ENCODE measurements around the gene TALDO1. TPM values are rescaled to one million over a fixed set of nuclear protein-coding genes. Genes with fewer than 3 reads are reported as not detected.

Gene TALDO1
- total RNA-seq, 1 experiment from 2014 or later = 137 TPM

GRCh38 chr11:724049-724777, 23.1 kb upstream of the TALDO1 start:
- no peak overlapping the region for H3K27ac Mint-ChIP-seq (ENCODE audit: low read depth, unreplicated experiment)
- CTCF ChIA-PET = interaction anchor here (0.6 to 3.6 kb wide), 7 partner anchors 12 to 72 kb away, joined by 3 to 18 read pairs (median 5); partner anchors contain the start of genes DEAF1 and TMEM80
- POLR2A ChIA-PET = interaction anchor here (0.6 to 1.3 kb wide), 4 partner anchors 17 to 29 kb away, joined by 3 to 5 read pairs (median 4); partner anchors contain the start of genes DEAF1 and TMEM80

GRCh38 chr11:724778-725386, 22.4 kb upstream of the TALDO1 start:
- peaks cover 9% of the 10 kb centered on the region for H3K4me1 Mint-ChIP-seq (ENCODE audit: insufficient read depth, unreplicated experiment)
- intact Hi-C loops (cut with micrococcal nuclease) = loop anchor here (10.0 kb wide), 1 partner anchor 160 kb away; the partner anchor contains the start of genes LMNTD2 and RASSF7
- ChIA-PET CTCF (interaction anchor here (0.9 to 3.6 kb wide), 5 partner anchors 13 to 29 kb away, joined by 4 to 18 read pairs (median 6); partner anchors contain the start of genes DEAF1, EPS8L2 and TMEM80), POLR2A (interaction anchor here (0.6 to 7.1 kb wide), 5 partner anchors 18 to 38 kb away, joined by 3 to 96 read pairs (median 4); partner anchors contain the start of genes DEAF1 and TMEM80)
- peak overlapping the region; percentile 29 for H3K4me3 Mint-ChIP-seq (ENCODE audit: unreplicated experiment)
- H3K9me3 Mint-ChIP-seq (ENCODE audit: unreplicated experiment) = no peaks in the 10 kb centered on the region
- no peak for DNase-seq (ENCODE audit: unreplicated experiment)
- H3K27me3 Mint-ChIP-seq (ENCODE audit: insufficient read depth, unreplicated experiment) = no peaks in the 10 kb centered on the region
- H3K27ac Mint-ChIP-seq (ENCODE audit: low read depth, unreplicated experiment) = no peak overlapping the region
- no peak for TF ChIP-seq CTCF (IDR thresholded peaks at IDR 0.05; ENCODE audit: unreplicated experiment)
- no TSS peak for BruUV-seq (replicated peaks)
- H3K36me3 Mint-ChIP-seq (ENCODE audit: insufficient read depth, unreplicated experiment) = peaks cover 46% of the 10 kb centered on the region

More at GRCh38 chr11:724049-724777, 23.1 kb upstream of the TALDO1 start:
- H3K4me3 Mint-ChIP-seq (ENCODE audit: unreplicated experiment) = no peak overlapping the region
- BruUV-seq (replicated peaks) = no TSS peak
- H3K36me3 Mint-ChIP-seq (ENCODE audit: insufficient read depth, unreplicated experiment) = peaks cover 49% of the 10 kb centered on the region
- no peak for TF ChIP-seq CTCF (IDR thresholded peaks at IDR 0.05; ENCODE audit: unreplicated experiment)
- peaks cover 6% of the 10 kb centered on the region for H3K4me1 Mint-ChIP-seq (ENCODE audit: insufficient read depth, unreplicated experiment)
- no peak for DNase-seq (ENCODE audit: unreplicated experiment)
- H3K27me3 Mint-ChIP-seq (ENCODE audit: insufficient read depth, unreplicated experiment) = no peaks in the 10 kb centered on the region
- no peaks in the 10 kb centered on the region for H3K9me3 Mint-ChIP-seq (ENCODE audit: unreplicated experiment)
- intact Hi-C loops (cut with micrococcal nuclease) = loop anchor here (10.0 kb wide), 1 partner anchor 159 kb away; the partner anchor contains the start of genes LMNTD2 and RASSF7

GRCh38 chr11:725624-726202, 21.6 kb upstream of the TALDO1 start:
- H3K9me3 Mint-ChIP-seq (ENCODE audit: unreplicated experiment) = no peaks in the 10 kb centered on the region
- ChIA-PET POLR2A (interaction anchor here (0.6 to 7.1 kb wide), 14 partner anchors 14 to 190 kb away, joined by 3 to 96 read pairs (median 5); partner anchors contain the start of genes DEAF1, EPS8L2, HRAS and LMNTD2), CTCF (interaction anchor here (0.5 to 3.3 kb wide), 9 partner anchors 12 to 1277 kb away, joined by 3 to 22 read pairs (median 4); partner anchors contain the start of genes EPS8L2, TALDO1 and TMEM80)
- H3K36me3 Mint-ChIP-seq (ENCODE audit: insufficient read depth, unreplicated experiment) = peaks cover 43% of the 10 kb centered on the region
- BruUV-seq (replicated peaks) = no TSS peak
- intact Hi-C loops (cut with micrococcal nuclease) = loop anchor here (10.0 kb wide), 1 partner anchor 161 kb away; the partner anchor contains the start of genes LMNTD2 and RASSF7
- no peak overlapping the region for H3K27ac Mint-ChIP-seq (ENCODE audit: low read depth, unreplicated experiment)
- H3K4me1 Mint-ChIP-seq (ENCODE audit: insufficient read depth, unreplicated experiment) = peaks cover 12% of the 10 kb centered on the region
- peak overlapping the region; percentile 29 for H3K4me3 Mint-ChIP-seq (ENCODE audit: unreplicated experiment)
- DNase-seq (ENCODE audit: unreplicated experiment) = no peak
- H3K27me3 Mint-ChIP-seq (ENCODE audit: insufficient read depth, unreplicated experiment) = no peaks in the 10 kb centered on the region
- TF ChIP-seq CTCF (IDR thresholded peaks at IDR 0.05; ENCODE audit: unreplicated experiment) = no peak

Measured in MCF 10A (cell line).